Stimulated activated CD4-positive, alpha-beta T cell treated with anti-CD3 and anti-CD28 coated beads, Interleukin-1b, Interleukin-23, amount 100 ng/mL, for 24 hours (primary cell): ENCODE measurements around the gene RGS8.

ENCODE experiments used
- DNase-seq, 4 experiments: peaks; one replicate each; pipeline ENCODE4 v3.0.0-alpha.2; 2020; ENCODE audit warnings: low read depth in 4 of 4, low spot score in 1 of 4

The RGS8 gene, protein sequence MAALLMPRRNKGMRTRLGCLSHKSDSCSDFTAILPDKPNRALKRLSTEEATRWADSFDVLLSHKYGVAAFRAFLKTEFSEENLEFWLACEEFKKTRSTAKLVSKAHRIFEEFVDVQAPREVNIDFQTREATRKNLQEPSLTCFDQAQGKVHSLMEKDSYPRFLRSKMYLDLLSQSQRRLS

DNA sequence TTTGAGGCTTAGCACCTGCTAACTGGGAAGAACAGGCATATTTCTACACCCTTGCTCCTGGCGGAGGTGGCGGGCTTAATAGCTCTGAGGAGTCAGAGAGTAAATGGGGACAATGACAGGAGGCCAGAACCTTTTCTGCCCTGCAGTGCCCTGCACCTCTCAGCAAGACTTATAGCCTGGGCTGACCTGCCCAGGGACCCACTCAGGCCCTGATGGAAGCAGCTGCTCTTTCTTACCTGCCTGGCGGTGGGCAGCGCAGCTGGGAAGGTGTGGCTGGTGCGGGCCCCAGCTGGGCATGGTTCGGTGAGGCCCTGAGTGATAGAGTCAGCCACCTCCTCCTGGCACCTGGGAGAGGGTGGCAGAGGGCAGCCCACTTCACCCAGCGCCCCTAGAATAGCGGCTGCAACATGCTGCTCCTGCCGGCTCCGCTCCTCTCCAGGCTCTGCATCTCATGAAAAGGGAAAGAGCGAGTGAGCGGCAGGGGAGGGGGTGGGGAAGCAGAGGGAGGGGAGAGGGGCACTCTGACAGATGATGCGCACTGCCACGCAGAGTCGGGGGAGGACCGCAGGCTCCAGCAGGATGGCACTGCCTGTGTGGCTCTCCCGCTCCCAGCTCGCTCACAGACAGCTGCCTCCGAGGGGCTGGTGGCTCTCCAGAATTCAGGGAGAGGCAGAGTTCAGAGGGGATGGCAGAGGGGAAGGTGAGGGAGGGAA is at the start of gene RGS8:
TSS of gene RGS8 (minus strand) at position 472 of the 713 bp plus-strand sequence. CDS start 14,938 bp downstream, outside the sequence.
- no peak for DNase-seq

DNA sequence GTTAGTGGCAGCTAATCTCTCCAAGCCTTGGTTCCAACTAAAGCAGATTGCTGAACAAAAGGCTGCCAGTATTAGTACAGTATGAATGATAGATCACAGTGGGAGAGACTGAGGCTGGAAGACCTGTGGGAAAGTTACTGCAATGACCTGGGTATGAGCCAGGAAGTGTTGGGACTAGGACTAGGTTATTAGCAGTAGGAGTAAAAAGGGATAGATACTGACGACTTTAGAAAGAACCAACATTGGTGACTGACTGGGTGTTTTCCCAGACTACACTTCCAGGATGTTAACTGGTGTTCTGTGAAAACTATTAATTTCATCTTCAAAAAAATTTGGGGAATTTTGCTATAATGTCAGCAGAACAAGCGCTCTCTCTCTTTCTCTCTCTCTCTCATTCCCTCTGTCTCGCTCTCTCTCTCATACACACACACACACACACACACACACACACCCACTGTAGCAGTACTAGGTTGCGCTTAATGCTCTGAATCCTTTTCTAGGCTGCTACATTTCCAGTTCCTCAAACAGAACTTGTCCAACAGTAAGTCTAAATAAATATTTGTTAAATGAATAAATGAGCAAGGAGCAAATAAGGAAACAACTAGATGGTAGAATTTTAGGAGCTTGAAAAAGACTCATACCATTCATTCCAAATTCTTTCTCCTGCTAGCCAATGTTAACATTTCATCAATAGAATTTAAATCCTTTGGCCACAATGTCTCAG is 47.6 kb upstream of the RGS8 start:
- no peak for DNase-seq

DNA sequence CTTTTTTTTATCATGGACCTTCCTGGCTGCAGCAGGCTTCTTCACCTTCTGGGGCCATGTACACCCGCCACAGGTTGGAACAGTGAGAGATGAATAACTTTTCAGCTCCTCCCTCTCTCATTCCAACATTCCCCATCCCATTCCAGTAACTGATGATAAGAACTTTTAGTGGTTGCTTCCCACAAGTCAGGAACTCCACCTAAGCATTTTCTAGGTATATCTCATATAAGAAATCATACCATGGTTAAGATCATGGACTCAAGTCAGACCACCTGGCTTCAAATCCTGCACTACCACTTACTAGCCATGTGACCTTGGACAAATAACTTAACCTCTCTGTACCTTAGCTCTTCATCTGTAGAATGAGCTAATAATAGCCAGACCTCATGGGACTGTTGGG is 42.5 kb upstream of the RGS8 start:
- DNase-seq, result no peak

DNA sequence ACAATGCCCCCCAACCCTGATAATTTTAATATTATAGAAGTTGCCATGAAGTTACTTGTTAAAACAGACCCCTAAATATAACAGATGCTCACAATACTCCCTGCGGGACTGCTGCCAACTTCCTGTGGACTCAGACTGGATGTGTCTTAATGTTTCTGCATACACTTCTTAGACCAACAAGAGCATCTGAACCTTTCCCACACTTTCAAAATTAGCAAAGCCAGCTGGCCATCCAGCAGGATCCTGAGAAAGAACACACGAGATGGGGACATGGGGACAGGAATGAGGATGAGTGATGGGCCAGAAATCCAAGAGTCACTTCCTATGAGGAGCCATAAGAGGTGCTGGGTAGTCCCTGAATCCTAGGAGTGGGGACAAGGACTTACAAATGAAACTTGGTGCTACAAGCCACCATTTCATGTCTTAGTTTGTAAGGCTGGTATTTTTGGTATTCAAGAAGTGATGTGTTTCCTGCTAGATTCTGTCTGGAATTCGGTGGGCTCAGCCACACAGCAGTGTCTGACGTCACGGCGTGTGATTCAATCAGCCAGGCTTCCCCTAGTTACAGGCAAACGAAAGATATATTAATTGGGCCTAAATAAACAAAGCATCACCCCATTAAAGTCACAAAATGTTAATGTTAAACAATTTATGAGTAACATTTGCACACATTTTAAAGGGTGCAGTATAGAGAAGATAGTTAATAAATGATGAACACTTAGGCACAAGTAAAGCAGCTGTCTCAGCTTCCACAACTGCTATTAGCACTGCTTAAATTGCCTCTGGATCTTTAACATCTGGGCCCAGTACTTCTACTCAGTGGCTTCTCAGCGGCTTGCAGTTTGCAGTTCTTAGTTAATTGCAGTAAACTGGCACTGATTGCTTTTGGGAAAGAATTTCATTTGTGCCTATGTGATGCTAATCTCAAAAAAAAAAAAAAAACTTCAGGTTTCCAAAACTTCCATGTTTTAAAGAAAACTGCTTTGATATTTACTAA is 41.2 kb upstream of the RGS8 start:
- DNase-seq, result no peak

DNA sequence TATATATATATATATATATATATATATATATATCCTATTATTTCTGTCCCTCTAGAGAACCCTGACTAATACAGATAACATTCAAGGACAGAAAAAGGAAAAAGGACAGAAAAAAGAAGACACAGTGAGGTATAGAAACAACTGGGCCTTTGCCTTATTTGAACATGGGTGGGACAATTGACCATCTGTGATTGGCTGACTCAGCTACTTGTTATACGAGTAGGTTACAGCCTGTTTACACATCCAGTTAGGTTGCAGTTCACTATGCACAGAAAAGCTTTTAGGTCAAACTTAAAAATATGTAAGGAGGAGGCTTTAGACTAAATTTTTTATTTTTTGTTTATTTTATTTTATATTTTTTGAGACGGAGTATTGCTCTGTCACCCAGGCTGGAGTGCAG is 39.8 kb upstream of the RGS8 start:
- no peak for DNase-seq

DNA sequence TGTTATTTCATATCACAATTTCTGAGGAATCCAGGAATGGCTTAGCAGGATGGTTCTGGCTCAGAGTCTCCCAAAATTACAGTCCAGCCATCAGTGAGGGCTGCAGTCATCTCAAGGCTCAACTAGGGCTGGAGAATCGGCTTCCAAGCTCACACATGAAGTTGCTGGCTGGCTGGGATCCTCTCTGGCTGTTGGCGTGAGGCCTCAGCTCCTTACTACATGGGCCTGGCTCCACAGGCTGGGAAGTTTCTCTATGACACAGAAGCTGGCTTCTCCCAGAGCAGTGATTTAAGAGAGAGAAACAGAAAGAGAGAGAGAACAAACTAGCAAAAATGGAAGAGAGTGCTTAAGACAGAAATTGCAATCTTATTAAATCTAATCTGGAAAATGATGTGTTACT is 38.8 kb upstream of the RGS8 start:
- no peak for DNase-seq

DNA sequence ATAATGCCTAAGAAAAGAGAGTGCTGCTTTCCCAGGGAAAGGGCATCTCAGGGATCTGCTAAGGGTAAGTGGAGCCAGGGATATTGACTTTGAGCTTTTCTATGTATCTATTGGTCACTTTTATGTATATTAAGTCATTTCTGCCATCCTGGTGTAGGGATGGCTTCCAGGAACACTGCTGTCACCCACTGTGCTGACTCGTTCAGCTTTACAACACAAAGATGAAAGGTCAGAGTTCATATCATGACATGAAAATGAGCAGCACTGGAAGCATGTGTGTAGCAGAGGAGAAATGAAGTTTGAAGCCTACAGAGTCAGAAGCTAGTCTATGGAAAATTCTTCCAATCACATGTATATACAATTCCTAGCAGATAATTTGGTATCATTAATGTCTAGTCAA is 37.1 kb upstream of the RGS8 start:
- no peak for DNase-seq

DNA sequence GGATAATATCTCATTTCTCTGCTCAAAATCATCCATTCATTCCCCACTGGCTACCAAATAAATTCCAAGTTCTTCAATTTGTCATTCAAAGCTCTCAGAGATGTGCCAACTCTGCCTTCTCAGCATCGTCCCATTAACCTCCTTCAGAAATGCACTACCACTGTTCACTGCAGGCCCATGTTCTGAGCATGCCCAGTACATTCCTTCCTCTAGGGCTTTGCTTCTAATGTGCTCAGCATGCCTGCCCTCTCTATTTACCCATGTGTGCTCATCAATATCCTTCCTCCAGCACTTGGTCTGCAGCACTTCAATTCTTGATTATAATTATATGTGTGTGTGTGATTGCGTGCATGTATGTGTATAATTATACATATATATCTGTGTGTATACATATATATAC is 36.1 kb upstream of the RGS8 start:
- DNase-seq, result no peak

DNA sequence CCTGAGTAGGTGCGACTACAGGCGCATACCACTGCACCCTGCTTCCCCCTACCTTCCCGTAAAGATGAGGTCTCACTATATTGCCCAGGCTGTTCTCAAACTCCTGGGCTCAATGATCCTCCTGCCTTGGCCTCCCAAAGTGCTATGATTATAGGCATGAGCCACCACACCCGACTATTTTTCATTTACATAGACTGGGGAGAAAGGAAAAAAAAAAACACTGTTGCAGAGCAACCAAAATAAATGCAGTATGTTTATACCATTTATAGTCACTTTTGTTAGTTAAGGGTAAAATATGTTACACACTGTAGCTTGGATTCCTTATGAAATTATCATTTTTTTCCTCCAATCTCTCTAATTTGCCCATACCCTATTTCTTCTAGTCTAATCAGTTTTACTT is 35.2 kb upstream of the RGS8 start:
- DNase-seq, result no peak

DNA sequence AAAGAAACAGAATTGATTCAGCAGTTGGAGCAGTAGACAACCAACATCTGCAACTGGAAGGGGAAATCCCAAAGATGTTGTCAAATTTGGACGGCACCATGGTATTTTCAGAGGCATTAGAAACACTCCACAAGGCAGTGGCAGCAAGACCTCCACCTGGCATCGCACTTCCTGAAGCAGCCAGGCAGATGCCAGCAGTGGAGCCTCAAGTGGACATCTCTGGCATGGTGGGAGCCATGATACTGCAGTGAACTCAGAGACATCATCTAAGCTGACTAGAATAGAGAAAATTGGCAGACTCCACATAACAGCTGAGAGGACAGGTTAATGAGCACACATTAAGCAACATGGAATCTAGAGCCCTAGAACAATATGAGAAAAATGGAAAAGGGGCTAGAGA is 33.9 kb upstream of the RGS8 start:
- DNase-seq, result no peak

DNA sequence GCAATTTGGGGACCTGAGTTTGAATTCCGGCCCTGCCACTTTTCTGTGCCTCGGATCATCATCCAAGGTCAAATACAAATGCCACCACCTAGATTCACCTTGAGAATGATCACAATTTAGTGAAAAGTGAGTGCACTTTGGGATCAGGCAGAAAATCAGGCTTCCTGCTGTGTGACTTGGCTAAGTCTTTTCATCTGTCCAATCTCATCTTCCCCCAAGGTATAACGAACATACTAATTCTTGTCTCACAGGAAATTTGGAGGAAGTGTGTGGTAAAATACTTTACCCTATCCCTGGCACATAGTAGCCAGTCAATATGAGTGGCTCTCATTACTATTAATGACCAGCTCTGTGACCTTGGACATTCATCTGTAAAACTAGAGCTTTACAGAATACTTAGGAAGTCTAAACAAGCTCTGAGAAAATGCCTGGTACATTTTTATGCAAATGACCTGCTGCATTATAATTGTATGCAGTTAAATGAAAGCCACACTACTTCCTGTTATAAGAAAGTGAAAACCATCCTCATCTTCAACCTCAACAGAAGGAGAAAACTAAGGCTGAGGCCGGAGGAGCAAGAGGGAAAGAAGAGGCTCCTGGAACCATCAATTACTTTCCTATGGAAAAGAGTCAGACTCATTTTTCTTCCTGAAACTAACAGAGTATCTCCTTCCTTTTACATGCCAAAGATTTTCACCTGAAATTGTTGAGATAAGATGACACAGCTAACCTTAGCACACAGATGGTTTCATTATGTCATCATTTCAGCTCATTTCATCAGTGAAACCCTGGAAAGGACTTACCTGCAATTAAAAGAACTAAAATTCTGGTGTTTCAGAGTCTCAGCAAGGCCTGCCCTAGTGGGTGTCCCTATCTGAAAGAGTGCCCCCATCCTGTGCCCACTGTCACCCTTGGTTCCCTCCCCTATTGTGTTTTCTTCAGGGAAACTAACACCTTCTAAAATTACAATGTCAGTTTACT is 32.6 kb upstream of the RGS8 start:
- no peak for DNase-seq

DNA sequence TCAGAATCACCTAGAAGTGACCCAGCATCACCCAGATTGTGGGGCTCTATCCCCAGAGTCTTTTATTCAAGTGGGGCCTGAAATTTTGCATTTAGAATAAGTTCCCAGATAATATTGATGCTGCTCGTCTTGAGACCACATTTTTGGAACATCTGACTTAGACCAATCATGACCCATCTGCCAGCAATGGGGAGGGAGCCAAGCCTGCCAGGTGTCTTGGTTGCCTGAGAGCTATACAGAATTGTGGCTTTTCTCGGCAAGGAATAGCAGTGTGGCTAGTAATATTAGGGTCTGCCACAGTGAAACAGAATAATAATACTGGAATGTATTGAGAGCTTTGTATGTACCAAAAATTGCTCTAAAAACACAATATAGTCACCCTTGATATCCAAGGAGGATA is 31.1 kb upstream of the RGS8 start:
- DNase-seq, result no peak

DNA sequence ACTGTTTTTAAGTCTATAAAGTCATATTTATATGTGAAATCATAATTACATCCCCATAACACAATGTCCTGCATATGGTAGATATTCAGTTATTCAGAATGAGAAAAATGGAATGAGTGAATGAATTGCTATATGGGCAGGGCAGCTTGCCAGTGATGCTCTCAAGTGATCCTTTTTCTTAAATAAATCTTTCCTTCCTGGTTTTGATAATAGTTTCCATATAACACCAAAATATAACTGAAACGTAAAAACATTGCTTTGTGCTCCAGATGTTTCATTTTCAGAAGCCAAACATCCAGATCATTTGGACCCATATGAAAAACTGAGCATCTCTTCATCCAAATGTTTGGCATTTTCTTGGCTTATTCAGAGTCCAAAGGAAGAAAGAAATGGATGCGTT is 30.2 kb upstream of the RGS8 start:
- no peak for DNase-seq

DNA sequence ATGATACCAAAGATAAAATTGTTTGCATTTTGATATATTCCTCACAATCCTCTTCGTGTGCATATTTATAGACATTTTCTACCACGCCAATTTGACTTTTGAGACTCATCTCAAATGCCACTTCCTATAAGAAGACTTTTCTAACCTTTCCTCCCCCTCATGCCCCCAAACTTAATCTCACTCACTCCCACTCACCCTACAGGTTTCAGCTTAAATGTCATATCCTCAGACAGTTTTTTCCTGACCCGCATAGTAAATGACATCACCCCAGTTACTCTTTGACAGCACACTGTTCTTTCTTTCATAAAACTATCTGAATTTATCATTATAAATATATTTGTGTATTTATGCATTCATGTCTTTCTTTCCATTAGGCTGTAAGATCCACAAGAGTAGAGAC is 29.6 kb upstream of the RGS8 start:
- DNase-seq, result no peak

DNA sequence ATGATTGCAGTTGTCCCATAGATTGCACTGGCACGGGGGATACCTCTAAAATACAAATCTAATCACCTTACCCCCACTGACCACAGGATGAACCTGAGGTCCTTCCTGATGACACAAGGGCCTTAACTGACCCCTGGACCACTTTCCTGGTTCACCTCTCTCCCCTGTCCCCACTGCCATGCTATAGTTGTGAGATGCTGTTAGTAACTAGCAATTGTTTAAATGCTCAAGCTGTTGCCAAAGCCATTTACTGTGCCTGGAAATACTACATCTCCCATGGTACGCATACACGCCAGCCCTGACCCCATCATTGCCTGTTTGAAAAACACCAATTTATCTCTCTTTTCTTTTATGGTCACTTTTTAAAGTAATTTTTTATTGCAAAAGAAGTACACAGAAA is 29.1 kb upstream of the RGS8 start:
- no peak for DNase-seq

DNA sequence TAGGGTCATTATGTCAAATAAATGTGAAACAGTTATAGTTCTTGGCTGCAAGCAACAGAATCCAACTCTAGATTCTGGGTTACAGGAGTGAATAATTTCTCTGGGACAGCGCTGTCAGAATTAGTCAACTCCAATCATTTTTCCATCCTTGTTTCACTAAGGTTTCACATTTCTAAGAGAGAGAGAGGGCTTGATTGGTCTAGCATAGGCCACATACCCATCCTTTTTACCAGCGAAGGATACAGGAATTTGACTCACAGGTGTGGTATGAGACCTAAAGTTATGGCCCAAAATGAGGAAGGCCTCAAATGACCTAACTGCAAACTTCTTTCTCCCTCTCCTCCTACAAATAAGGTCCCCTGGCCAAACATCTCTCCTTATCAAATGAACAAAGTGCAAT is 25.5 kb upstream of the RGS8 start:
- no peak for DNase-seq

DNA sequence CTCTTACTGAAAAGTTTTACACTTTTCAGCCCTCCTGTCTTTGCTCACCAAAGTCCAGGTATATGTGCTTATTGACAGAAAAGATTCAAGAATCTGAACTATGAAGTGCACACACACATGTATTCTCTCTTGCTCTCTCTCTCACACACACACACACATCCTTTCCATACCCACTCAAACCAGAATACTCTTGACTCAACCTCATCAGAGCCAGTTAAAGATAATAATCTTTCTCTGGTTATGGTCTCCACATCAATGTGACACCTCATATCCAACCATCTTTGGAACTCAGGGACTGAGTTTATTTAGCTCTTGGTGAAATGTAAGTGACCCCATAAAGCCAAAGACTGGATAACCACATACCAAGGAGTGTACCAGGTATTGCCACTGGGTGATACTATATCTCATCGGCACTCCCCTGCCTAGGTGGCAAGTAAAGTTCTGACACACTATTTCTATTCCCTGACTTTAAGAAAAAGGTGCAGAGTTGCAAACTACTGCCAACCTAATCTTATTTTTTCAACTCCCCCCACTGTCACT is 24.9 kb upstream of the RGS8 start:
- DNase-seq, result no peak

DNA sequence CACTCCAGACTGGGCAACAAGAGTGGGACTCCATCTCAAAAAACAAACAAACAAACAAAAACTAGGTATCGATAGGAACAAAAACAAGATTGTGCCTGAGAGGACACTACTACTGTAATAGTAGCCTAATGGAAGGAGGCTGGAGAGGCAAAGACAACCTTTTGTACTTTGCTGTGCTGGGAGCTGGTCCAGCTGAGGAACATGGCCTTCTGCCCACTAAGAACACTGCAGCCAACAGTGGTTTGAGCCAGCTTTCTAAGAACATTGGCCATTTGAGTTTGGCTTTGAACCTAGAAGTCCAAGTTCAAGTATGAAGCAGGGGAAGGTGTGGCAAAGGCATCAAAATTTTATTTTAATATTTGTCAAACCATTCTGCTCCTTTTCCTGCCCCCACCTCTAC is 22.7 kb upstream of the RGS8 start:
- no peak for DNase-seq

DNA sequence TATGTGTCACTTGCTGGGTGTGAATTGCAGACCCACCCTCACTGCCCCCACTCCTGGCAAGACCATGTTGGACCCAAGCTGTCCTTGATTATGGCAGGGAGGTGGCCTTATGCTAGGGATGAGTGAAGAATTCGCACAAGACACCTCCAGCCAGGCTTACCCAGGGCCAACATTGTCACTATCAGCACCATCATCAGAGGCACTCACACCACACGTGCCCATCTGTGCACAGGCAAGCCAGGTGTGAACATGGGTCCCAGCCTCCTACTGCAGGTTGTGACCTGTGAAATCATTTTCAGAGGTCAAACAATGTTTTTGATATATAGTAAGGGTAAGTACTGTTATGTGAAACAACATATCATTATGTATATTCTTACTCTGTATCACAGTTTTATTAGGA is 20.3 kb upstream of the RGS8 start:
- no peak for DNase-seq

DNA sequence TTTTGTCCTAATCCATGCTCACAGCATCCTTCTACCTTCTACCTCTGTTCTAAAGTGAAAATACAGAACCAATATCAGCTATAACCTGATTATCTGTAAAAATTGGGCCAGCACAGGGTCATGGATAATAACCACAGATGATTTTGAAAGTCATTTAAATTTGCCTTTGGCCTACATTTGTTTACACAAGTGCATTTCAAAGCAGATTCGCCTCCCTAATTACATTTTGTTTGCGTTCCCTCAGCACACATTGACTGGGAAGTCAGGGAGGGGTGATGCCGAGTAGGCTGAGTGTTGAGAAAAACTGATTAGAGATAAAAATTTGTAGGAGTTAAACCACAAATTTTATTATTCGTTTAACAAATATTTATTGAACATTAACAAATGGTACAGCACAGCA is 19.2 kb upstream of the RGS8 start:
- no peak for DNase-seq
